Pancreas (tissue), 10 donors: ENCODE results near the gene KLHL17. TPM values are rescaled to one million over a fixed set of nuclear protein-coding genes. Genes with fewer than 3 reads are reported as not detected.

Experiments
- ATAC-seq, 4 donors: fragments of 200-7000 bp; cut with Tn5 transposase; one replicate each; pipeline versions ENCODE4 v1.8.0 to v1.9.1; 2020; ENCODE audit warnings: mild to moderate bottlenecking in 4 of 4, moderate library complexity in 4 of 4
- DNase-seq, 6 donors: peaks; one replicate each; pipeline ENCODE4 v3.0.0-alpha.2; 2020
- FAIRE-seq: peaks from 2 replicates; lab custom pipeline; 2012; peaks lifted over from hg19 to GRCh38; lab: Jason Lieb, UNC
- H3K27ac ChIP-seq, 4 donors: fragments of 200-600 bp; sonication (generic); 1 replicate in 3 of 4; 2 replicates in 1 of 4; pipeline versions ENCODE4 v1.5.0 to v1.8.0; 2020
- H3K27me3 ChIP-seq, 4 donors: fragments of 200-600 bp; one replicate each; pipeline ENCODE4 v1.8.0; 2021
- H3K36me3 ChIP-seq, 3 donors: fragments of 200-600 bp; sonication (generic) in 1 of 3; one replicate each; pipeline versions ENCODE4 v1.5.0 to v1.8.0; 2020 to 2021
- H3K4me1 ChIP-seq, 3 donors: fragments of 200-600 bp; one replicate each; pipeline ENCODE4 v1.8.0; 2021
- H3K4me3 ChIP-seq, 4 donors: fragments of 200-600 bp; sonication (generic) in 2 of 4; one replicate each; pipeline versions ENCODE4 v1.5.0 to v1.8.0; 2020 to 2021
- H3K9me3 ChIP-seq, 4 donors: fragments of 200-600 bp; one replicate each; pipeline ENCODE4 v1.8.0; 2021
- CTCF ChIP-seq, 4 donors: fragments of 200-600 bp; sonication (generic) in 3 of 4; IDR thresholded peaks; one replicate each; pipeline versions ENCODE4 v1.5.0 to v1.8.0; 2021; ENCODE audit warnings: antibody characterized with exemption in 4 of 4
- WGBS, 2 donors: extraction: QIAGEN DNeasy Blood & Tissue Kit; methylation state at CpG; one replicate each; pipeline ENCODE4 v1.1.7; 2013; 5-methylcytosine and 5-hydroxymethylcytosine counted together
- intact Hi-C, 3 donors: fragments of 100-400 bp; cut with DNase I; formaldehyde crosslinking; loops; one replicate each; pipeline versions ENCODE4 v1.11.1 to v1.14.2; 2022
- polyA plus RNA-seq, 2 donors: library from polyadenylated mRNA; stranded (reverse); fragments of 200-250 nt; gene quantifications; one replicate each; pipeline ENCODE4 v1.2.3, GENCODE V29; 2013
- total RNA-seq, 6 donors: library from RNA; stranded (reverse); fragmentation: NEBNext Ultra II Directional in 4 of 6; extraction: Animal tissue kit (Norgen Biotek cat#: 25700) in 4 of 6; gene quantifications; one replicate each; pipeline versions ENCODE4 v1.2.1 to v1.2.4, GENCODE V29; 2021 to 2023
- donor health status: healthy with polysubstance abuse.
- donor health status: DM: no; HTN: no; CAD: no; lungs with moderate emphysema.
- donor health status: DM: no; HTN: no; CAD: no.
- donor health status: control.
- donor health status: control.
- donor health status: Bipolar disorder and iron deficiency.
- donor health status: DM: yes; HTN: yes; CAD: no.
- donor health status: DM: no; HTN: no; CAD: no.
- donor health status: DM: no; HTN: no; CAD: no.
- donor health status: DM: yes; HTN: yes; CAD: no.

The KLHL17 gene
- total and polyA plus RNA-seq, 8 donors, result 3.1 to 24.1 (median 6.2) TPM

GRCh38 chr1:997993-998744 lies 37.8 kb downstream of the KLHL17 start:
- DNase-seq, result peak in 5 of 6 donors; percentile 15 to 79 (median 58)
- no peak for TF ChIP-seq CTCF (IDR thresholded peaks at IDR 0.05)
- FAIRE-seq, result no peak
- no peaks in the 10 kb centered on the region for H3K36me3 ChIP-seq
- no peak overlapping the region for H3K27ac ChIP-seq
- ATAC-seq, result no peak
- H3K4me1 ChIP-seq, result peaks cover 0 to 4% (median 0%) of the 10 kb centered on the region in 3 donors
- WGBS, 2 donors, result 22 to 27% methylated on average over 57 to 75 of the region's 75 CpGs
- no peaks in the 10 kb centered on the region for H3K9me3 ChIP-seq
- no peaks in the 10 kb centered on the region for H3K27me3 ChIP-seq
- peak overlapping the region; percentile 33 to 58 (median 48) for H3K4me3 ChIP-seq
- intact Hi-C loops, result no loop called here

- intact Hi-C loops, result no loop called here
- WGBS, 2 donors, result 0 to 3% methylated on average over 16 to 24 of the region's 27 CpGs
- no peak for TF ChIP-seq CTCF (IDR thresholded peaks at IDR 0.05)
Measured at GRCh38 chr1:998745-998994, 38.3 kb downstream of the KLHL17 start.

GRCh38 chr1:998995-999724 lies 38.8 kb downstream of the KLHL17 start:
- TF ChIP-seq CTCF (IDR thresholded peaks at IDR 0.05), result no peak
- Histone ChIP-seq H3K9me3 (no peaks in the 10 kb centered on the region), H3K4me3 (peak overlapping the region; percentile 33 to 58 (median 48)), H3K27me3 (no peaks in the 10 kb centered on the region), H3K36me3 (no peaks in the 10 kb centered on the region), H3K27ac (peak overlapping the region; percentile 58 to 92 (median 80)), H3K4me1 (peaks cover 0 to 4% (median 0%) of the 10 kb centered on the region in 3 donors)
- ATAC-seq (peak in 2 of 4 donors; percentile 3), FAIRE-seq (no peak), DNase-seq (peak; percentile 15 to 83 (median 54))
- 0 to 1% methylated on average over 50 to 86 of the region's 86 CpGs for WGBS, 2 donors
- intact Hi-C loops, result no loop called here

More at GRCh38 chr1:998745-998994, 38.3 kb downstream of the KLHL17 start:
- DNase-seq (peak in 1 of 6 donors; percentile 58), FAIRE-seq (no peak), ATAC-seq (no peak)
- Histone ChIP-seq H3K4me1 (peaks cover 0 to 4% (median 0%) of the 10 kb centered on the region in 3 donors), H3K4me3 (peak overlapping the region; percentile 33 to 58 (median 48)), H3K9me3 (no peaks in the 10 kb centered on the region), H3K27me3 (no peaks in the 10 kb centered on the region), H3K27ac (no peak overlapping the region), H3K36me3 (no peaks in the 10 kb centered on the region)

- ATAC-seq (peak; percentile 72 to 83 (median 79)), DNase-seq (peak; percentile 84 to 93 (median 90)), FAIRE-seq (no peak)
- Histone ChIP-seq H3K27me3 (no peaks in the 10 kb centered on the region), H3K27ac (peak within 1 kb of the TSS; percentile 90 to 96 (median 91)), H3K4me1 (peaks cover 2 to 9% (median 4%) of the 10 kb centered on the region in 3 donors), H3K9me3 (no peaks in the 10 kb centered on the region), H3K4me3 (peak within 1 kb of the TSS; percentile 33 to 58 (median 48)), H3K36me3 (no peaks in the 10 kb centered on the region)
- 1% methylated on average over 77 to 95 of the region's 95 CpGs for WGBS, 2 donors
- intact Hi-C loops, result no loop called here
- no peak for TF ChIP-seq CTCF (IDR thresholded peaks at IDR 0.05)
Measured at GRCh38 chr1:999725-1000356, 39.5 kb downstream of the KLHL17 start, which contains the start of gene HES4. TSS of gene HES4 (minus strand) at chr1:1000097. CDS start at chr1:999973, 124 bp downstream.
